Prostate gland (tissue), 1 donor: ENCODE results near the gene EXD2.

Source experiments
- POLR2A ChIP-seq: fragments of 450-650 bp; IDR thresholded peaks from one replicate; pipeline ENCODE4 v1.6.1; 2016; ENCODE audit warnings: antibody characterized with exemption, mild to moderate bottlenecking
- POLR2AphosphoS5 ChIP-seq: sonication (generic); formaldehyde crosslinking; IDR thresholded peaks from one replicate; pipeline ENCODE4 v1.6.1; 2017; ENCODE audit warnings: antibody characterized with exemption

- no peak for TF ChIP-seq POLR2AphosphoS5
- TF ChIP-seq POLR2A: no peak
These were observed 40.2 kb downstream of the EXD2 start for GRCh38 chr14:69231486-69231885.
